Stimulated activated naive CD4-positive, alpha-beta T cell (primary cell): Measurements from ENCODE around the gene SC5D.

Source experiments
- DNase-seq, 6 experiments: peaks; one replicate each; lab custom pipeline; 2025; lab: John Stamatoyannopoulos, UW

SC5D gene

GRCh38 chr11:121328967-121329679, 36.6 kb downstream of the SC5D start:
- peak in 2 of 6 experiments; percentile 19 to 28 for DNase-seq

- no peak for DNase-seq
Observed at GRCh38 chr11:121329781-121330395, 37.3 kb downstream of the SC5D start.

- no peak for DNase-seq
Observed at GRCh38 chr11:121330614-121331435, 38.3 kb downstream of the SC5D start.

- no peak for DNase-seq
Observed at GRCh38 chr11:121334973-121335710, 42.6 kb downstream of the SC5D start.

GRCh38 chr11:121336279-121336937, 43.8 kb downstream of the SC5D start:
- no peak for DNase-seq

- DNase-seq = no peak
Observed at GRCh38 chr11:121337078-121337477, 44.5 kb downstream of the SC5D start.

- DNase-seq = no peak
Observed at GRCh38 chr11:121337740-121338272, 45.2 kb downstream of the SC5D start.

- no peak for DNase-seq
Observed at GRCh38 chr11:121338536-121338935, 46.0 kb downstream of the SC5D start.

GRCh38 chr11:121340032-121340580, 47.5 kb downstream of the SC5D start:
- no peak for DNase-seq

GRCh38 chr11:121341609-121342008, 49.0 kb downstream of the SC5D start:
- no peak for DNase-seq

- no peak for DNase-seq
Observed at GRCh38 chr11:121344824-121345223, 52.3 kb downstream of the SC5D start.

- DNase-seq = no peak
Observed at GRCh38 chr11:121347094-121347493, 54.5 kb downstream of the SC5D start.

- no peak for DNase-seq
Observed at GRCh38 chr11:121347813-121348212, 55.2 kb downstream of the SC5D start.

GRCh38 chr11:121348220-121348875, 55.8 kb downstream of the SC5D start:
- DNase-seq = no peak

- no peak for DNase-seq
Observed at GRCh38 chr11:121349790-121350189, 57.2 kb downstream of the SC5D start.

GRCh38 chr11:121350314-121351082, 57.9 kb downstream of the SC5D start:
- DNase-seq = no peak

GRCh38 chr11:121351083-121351630, 58.6 kb downstream of the SC5D start:
- DNase-seq = no peak

- DNase-seq = no peak
Observed at GRCh38 chr11:121352251-121352891, 59.8 kb downstream of the SC5D start.

- DNase-seq = no peak
Observed at GRCh38 chr11:121354192-121354591, 61.6 kb downstream of the SC5D start.
